ENCODE results near the gene TMEM109. TPM values are rescaled to one million over a fixed set of nuclear protein-coding genes. Genes with fewer than 3 reads are reported as not detected.
A peak's percentile ranks its signal among the peaks of the same experiment; 100 is the strongest.

The TMEM109 gene
- total RNA-seq, 1 donor from 2014 or later = 63.6 TPM

DNA sequence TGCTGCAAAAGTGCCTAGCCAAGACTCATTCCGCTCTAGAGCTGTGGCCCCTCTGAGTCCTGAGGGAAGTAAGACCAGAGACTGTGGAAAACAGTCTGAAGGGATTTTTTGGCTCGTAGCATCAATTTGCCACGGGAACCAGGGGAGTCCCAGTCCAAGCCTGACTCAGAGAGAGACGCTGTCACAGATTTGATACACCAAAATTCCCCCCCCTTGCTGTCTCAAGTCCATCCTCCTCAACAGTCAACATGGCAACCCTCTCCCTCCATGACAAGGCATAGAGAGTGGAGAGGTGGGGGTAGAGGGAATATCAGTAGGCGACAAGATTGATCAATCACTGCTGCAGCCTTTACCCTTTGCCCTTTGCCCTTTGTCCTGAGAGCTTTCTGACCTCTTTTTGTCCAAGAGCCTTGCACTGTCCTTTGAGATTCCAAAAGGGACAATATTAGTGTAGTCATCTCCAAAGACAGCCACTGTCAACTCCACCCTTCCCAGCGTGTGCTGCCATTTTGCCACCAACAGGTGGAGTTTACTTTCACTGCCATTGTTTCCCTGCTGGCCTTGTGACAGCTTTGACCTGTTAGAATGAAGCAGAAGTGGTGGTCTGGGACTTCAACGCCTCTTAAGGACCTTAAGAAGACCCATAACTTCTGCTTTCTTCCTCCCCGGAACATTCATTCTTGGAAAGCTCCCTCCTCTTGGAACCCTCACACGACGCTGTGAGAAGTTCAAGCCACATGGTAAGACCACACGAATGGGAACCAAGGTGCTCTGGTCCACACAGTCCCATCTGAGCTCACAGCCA is 30.7 kb downstream of the TMEM109 start:
- DNase-seq = no peak

DNA sequence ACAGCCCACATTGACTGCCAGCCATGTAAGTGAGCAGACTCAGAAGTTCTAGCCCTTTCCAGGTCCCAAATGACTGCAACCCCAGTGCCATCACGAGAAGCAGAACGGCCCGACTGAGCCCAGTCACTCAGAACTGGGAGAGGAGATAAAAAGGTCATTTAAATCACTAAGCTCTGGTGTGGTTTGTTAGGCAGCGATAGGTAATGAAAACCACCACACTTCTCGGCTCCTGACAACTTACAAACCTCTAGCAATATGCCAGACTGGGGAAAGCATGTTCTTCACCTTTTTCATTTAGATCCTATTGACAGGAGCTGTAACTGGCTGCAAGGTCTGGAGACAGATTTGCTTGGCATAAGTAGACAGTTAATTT is 31.3 kb downstream of the TMEM109 start:
- no peak for DNase-seq

DNA sequence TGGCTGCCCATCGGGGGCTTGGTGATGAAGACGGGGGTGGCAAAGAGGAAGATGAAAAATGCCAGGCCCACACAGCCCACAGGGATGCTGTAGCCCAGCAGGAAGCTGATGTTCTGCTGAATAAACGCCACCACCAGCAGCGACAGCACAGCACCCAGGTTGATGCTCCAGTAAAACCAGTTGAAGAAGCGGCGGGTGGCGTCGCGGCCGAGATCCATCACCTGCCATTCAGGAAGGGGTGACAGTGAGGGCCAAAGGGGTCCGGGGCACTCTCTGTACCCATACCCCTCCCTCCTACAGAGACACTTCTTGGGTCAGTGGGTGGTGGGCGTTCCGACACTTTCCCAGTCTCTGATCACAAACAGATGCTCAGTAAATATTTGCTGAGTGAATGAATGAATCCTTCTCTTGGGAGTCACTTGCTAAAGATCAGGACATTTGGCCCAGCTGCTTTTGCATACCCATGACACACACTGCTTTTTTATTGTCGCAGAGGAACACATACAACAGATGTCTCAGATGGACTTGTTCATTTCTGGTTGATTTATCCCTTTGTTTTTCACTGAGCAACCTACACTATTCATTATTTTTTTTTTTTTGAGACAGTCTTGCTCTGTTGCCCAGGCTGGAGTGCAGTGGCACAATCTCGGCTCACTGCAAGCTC is 32.8 kb downstream of the TMEM109 start:
- DNase-seq = no peak

DNA sequence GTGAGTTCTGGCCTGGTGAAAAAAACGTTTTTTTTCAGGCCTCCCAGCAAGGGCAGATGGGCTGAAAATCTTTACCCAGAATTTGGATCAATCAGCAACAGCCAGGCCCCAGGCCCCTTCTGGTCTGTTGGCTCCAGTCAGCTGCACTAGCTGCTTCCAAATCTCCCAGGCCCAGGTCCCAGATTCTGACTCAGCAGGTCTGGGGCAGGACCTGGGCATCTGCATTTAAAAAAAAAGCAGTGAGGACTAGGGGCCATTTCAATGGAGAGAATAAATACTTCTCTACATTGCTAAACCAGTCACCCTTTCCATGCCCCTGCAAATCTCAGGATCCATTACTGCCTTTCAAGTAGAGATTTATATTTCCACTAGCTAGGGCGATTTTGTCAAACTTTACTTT is 33.7 kb downstream of the TMEM109 start:
- DNase-seq = no peak

GRCh38 chr11:60948250-60948649 is 34.3 kb downstream of the TMEM109 start:
- DNase-seq = no peak

DNA sequence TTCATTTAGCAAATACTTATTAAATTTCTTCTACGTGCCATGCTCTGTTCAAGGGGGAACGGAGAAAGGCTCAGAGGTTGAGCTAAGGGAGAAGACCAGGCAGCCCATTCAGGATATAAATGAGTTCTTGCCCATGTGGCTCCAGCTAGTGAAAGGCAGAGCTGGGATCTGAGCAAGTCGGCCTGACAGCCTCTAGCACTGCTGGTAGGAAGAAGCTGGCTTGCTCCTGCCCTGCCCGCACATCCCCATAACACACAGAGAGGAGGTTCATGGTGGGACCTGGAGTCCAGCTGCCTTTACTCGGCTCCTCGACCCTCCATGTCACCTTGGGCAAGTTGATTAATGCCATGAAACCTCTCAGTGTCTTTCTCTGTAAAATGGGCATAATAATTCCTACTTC is 36.1 kb downstream of the TMEM109 start:
- DNase-seq = no peak

GRCh38 chr11:60950933-60951605 is 37.1 kb downstream of the TMEM109 start:
- DNase-seq = peak; percentile 33

DNA sequence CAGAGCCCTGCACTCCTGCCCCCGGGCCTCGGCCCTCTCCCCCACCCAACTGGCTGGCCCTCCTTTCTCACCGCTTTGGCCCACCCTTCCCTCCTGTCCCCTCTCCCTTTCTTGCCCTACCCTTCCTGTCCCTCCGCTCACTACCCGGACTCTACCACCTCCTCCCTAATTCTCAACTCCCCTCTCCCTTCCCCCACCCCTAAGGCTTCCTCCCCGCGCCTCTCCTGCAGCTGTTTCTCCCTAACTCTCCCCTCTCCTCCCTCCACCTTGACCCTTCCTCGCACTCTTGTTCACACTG is 37.6 kb downstream of the TMEM109 start:
- DNase-seq = no peak

GRCh38 chr11:60951904-60952741 is 38.2 kb downstream of the TMEM109 start, which contains the start of gene SLC15A3:
TSS of gene SLC15A3 (minus strand) at chr11:60952176. CDS start at chr11:60951551, 625 bp downstream.
- DNase-seq = peak; percentile 44

- DNase-seq = no peak
Measured at GRCh38 chr11:60952742-60953170, 38.8 kb downstream of the TMEM109 start.

DNA sequence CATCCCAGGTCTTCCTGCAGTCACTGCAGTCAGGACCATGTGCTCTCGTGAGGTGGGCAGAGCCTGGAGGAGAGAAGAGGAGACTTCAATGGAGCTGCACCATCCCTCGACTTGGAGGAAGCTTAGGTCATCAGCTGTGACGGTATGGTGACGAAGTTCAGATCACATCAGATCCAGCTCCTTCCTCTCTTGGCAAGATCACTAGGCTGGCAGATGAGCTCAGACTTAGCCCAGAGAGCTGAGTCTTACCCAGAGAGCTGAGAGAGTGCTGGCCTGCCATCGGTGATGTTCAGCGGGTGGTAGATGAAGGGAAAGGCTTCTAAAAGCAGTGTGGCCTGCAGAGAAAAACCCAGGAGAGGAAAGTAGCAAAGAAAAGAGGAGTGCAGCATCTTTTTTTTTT is 39.8 kb downstream of the TMEM109 start:
- peak; percentile 71 for DNase-seq

DNA sequence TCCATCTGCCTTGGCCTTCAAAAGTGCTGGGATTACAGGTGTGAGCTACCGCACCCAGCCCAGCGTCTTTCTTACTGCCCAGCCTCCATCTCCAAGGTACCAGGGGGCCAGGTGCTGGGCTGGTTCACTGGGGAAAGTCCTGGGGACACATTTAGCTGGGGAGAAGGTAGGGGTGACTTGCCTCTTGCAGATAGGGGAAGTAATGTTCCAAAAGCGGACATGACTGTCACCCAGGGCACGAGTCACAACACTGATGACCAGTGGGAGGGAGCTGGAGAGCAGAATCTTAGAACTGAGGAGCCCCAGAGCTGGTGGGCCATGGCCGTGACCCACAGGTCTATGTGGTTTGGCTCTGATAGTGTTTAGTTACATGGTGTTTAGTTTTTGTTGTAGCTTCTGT is 40.5 kb downstream of the TMEM109 start:
- no peak for DNase-seq

GRCh38 chr11:60955571-60955970 is 41.6 kb downstream of the TMEM109 start:
- no peak for DNase-seq

DNA sequence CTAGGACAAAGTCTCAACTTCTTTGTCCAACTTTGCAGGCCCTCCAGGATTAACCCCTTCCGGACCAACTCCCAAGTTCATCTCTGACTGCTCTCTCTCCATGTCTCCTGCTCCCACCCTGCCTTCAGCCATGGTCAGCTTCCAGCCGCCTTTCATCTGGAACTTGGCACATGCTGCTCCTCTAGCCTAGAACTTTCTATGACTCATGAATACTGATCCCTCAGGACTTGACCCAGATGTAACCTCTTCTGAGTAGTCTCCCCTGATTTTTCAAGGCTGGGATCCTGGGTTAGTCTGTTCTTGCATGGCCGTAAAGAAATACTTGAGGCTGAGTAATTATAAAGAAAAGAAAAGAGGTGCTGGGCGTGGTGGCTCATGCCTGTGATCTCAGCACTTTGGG is 43.2 kb downstream of the TMEM109 start:
- no peak for DNase-seq

- no peak for DNase-seq
Measured at GRCh38 chr11:60959431-60959830, 45.5 kb downstream of the TMEM109 start.

GRCh38 chr11:60960405-60960804 is 46.4 kb downstream of the TMEM109 start:
- DNase-seq = no peak

DNA sequence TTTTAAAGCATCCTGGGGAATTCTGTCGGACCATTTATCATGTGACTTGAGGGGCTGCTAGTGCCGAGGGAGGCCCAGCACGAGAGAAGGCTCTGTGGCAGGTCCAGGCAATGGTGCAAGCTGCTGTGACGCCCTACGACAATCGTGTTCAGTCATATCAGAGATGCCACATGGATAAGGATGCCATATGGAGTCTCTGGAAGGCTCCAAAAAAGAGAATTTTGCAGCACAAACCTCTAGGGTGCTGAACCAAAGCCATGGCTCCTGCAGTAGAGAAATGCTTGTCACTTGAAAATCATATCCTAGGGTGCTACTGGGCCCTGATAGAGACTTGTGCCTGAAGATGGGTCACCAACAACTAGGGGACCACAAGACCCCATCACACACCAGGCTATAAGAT is 50.8 kb downstream of the TMEM109 start:
- DNase-seq = no peak

DNA sequence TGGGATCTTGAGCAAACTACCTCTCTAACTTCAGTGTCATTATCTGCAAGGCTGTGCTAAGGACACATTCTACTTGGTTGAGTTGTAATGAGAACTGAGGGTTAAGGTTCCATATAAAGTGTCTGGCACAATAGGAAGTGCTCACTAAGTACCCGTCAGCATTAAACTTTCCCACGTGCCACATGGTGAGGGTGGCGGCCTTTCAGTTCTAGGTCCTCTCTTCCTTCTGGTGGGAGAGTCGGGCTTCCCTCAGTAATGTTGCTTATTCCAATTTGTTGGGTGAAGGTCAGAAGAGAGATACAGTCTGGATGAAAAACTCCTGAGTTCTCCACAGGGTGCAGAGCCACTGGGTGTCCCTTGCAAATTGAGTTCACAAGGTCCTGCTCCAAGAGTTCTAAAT is 52.9 kb downstream of the TMEM109 start:
- no peak for DNase-seq

GRCh38 chr11:60968223-60968622 is 54.3 kb downstream of the TMEM109 start:
- DNase-seq = no peak

GRCh38 chr11:60970369-60970774 is 56.4 kb downstream of the TMEM109 start:
- peak; percentile 70 for DNase-seq

- no peak for DNase-seq
Measured at GRCh38 chr11:60970890-60971289, 56.9 kb downstream of the TMEM109 start.

- no peak for DNase-seq
Measured at GRCh38 chr11:60971520-60971919, 57.6 kb downstream of the TMEM109 start, which contains the start of gene CD6. TSS of gene CD6 (plus strand) at chr11:60971680. CDS start at chr11:60971866, 186 bp downstream.
